ENCODE measurements around the gene DOK1.

DOK1 gene

GRCh38 chr2:74571058-74571457 is 16.5 kb downstream of the DOK1 start:
- DNase-seq, result no peak

DNA sequence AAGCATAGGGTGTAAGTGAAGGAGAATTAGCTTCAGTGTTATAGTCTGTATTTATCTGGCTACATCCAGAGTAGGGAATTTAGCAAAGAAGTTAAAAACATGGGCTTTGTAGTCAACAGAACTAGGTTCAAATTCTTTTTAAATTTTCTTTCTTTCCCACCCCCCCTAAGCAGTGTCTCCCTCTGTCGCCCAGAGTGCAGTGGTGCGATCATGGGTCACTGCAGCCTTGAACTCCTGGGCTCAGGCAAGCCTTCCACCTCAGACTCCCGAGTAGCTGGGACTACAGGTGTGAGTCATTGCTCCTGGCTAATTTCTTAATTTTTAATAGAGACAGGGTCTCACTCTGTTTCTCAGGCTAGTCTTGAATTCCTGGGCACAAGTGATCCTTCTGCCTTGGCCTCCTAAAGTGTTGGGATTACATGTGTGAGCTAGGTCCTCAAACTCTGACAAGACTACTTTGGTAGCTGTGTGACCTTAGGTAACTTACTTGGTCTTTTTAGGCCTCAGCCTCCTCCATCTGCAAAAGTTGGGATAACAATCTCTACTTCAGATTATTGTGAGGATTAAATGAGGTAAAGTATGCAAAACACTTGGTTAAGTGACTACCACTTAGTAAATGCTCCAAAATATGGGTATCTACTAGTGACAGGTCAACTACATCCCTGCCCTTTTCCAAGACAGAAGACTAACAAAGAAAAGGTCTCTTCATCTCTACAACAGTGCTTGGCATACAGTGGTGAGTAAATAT is 17.8 kb downstream of the DOK1 start:
- no peak for DNase-seq

GRCh38 chr2:74573747-74574562 is 19.4 kb downstream of the DOK1 start:
- no peak for DNase-seq

GRCh38 chr2:74575320-74575719 is 20.8 kb downstream of the DOK1 start:
- DNase-seq, result no peak

GRCh38 chr2:74576211-74576862 is 21.8 kb downstream of the DOK1 start:
- no peak for DNase-seq

DNA sequence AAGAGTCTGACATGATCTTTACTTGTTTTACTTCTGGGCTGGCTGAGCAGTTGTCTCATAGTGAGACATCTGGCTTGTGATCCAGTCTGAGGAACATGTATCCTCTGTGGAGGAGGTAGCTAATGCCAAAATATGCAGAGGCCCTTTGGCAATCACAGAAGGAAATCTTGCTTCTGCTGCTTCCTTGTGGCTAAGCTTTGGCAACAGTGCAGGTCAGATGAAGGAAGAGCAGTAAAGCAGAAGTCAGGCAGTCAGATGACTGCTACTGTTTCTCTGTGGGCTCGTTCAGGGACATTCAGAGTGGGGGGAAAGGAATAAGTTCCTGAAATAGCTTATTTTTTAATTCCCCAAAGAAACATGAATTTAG is 22.3 kb downstream of the DOK1 start:
- no peak for DNase-seq

GRCh38 chr2:74577448-74577847 is 22.9 kb downstream of the DOK1 start:
- no peak for DNase-seq

DNA sequence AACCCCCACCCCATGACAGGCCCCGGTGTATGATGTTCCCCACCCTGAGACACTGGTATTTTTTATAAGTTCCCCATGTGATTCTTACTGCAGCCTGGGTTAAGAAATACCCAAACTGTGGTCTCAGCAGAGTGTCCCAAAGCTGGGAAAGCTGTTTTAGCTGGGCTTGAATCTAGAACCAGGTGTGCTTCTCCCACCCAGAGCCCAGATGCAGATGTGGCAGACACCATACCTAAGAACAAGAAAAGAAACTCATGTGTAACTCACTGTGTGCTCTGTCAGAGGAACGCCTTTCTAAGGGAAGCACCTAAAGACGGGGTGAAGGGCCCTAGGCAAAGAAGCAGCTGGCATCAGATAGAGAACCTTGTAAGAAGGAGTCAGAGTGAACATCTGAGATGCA is 23.9 kb downstream of the DOK1 start:
- DNase-seq, result no peak

DNA sequence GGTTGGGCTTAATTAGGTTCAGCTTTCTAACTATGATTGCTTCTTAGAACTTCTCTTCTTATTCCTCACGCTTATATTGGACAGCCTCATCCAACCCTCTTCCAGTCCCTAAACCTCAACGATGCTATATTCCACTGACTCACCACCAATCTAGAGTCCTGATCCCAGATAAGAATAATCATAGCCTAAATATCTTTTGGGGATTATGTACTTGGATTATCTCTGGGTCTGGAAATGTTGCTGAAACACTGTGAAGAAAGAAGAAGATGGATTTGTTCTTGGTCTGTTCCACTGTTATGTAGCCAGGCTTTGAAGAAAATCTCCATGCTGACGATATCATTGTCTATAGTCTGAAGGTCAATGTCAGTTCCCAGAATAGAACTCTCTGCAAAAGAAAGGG is 26.9 kb downstream of the DOK1 start:
- DNase-seq, result no peak

GRCh38 chr2:74582184-74582583 is 27.7 kb downstream of the DOK1 start:
- no peak for DNase-seq

DNA sequence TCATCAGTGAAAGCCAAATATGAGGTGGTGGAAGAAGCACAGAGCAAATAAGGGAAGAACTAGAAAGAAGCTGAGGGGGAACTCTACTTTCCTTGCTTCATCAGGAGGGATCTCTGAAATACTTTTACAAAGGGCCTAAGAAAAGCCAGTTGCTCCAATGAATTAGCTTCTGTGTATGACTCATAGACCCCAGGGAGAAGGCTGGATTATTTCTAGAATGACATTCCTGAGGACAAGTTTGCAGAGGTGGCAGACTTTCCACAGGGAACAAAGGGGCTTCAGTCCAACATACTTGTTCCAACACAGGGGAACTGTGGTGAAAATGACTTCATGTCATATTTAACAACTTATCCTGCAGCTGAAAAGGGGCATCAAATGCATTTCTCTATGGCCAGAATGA is 29.0 kb downstream of the DOK1 start:
- no peak for DNase-seq

- DNase-seq, result no peak
These were observed 29.6 kb downstream of the DOK1 start for GRCh38 chr2:74584088-74584645.

GRCh38 chr2:74585406-74586185 is 31.1 kb downstream of the DOK1 start:
- no peak for DNase-seq

GRCh38 chr2:74587664-74588277 is 33.3 kb downstream of the DOK1 start:
- peak; percentile 21 for DNase-seq

DNA sequence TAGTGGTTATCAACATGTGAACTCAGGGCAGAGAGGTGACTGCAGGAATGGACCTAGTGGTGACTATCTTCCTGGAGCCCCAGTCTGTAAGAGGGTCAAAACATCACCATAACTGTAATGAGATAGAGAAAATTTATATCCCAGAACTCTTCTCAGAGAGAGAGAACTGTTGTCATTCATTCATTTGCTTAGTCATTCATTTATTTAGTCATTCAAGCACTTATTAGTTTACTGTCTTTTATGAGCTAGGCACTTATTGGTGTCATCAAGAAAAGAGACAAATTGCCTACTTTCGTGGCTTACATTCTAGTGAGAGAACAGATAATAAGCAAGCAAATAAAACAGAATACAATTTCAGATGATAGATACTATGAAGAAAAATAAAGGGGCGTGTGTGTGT is 34.1 kb downstream of the DOK1 start:
- DNase-seq, result no peak

GRCh38 chr2:74593826-74594772 is 39.6 kb downstream of the DOK1 start:
- DNase-seq, result no peak

DNA sequence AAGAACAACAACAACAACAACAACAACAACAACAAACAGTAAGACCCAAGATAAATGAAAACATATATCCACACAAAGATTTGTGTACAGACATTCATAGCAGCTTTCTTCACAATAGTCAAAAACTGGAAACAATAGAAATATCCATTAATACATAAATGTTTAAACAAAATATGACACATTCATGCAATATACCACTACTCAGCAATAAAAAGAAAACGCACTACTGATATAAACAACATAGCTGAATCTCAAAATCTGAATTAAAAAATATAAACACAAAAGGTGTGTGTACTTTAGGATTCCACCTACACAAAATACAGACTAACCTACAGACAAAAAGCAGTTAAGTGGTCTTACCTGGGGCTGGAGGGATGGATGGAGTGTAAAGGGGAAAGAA is 42.1 kb downstream of the DOK1 start:
- DNase-seq, result no peak

GRCh38 chr2:74597410-74597809 is 42.9 kb downstream of the DOK1 start:
- DNase-seq, result peak; percentile 56

- DNase-seq, result no peak
These were observed 45.2 kb downstream of the DOK1 start for GRCh38 chr2:74599676-74600075.

GRCh38 chr2:74602586-74603281 is 48.2 kb downstream of the DOK1 start:
- DNase-seq, result no peak

Measured in NCI-H1105 treated with DMSO at 0.1 percent for 48 hours (cell line).